Uterus (tissue), 4 donors: ENCODE results near the gene KLHL8. TPM values are rescaled to one million over a fixed set of nuclear protein-coding genes. Genes with fewer than 3 reads are reported as not detected.

Experiments
- DNase-seq, 2 donors: peaks; one replicate each; pipeline ENCODE4 v3.0.0-alpha.2; 2019 to 2020
- H3K27ac ChIP-seq, 2 donors: fragments of 200-600 bp; sonication (generic); 1 replicate in 1 of 2; 2 replicates in 1 of 2; pipeline ENCODE4 v1.5.1; 2016 to 2018
- H3K27me3 ChIP-seq, 2 donors: fragments of 200-600 bp; sonication (generic); one replicate each; pipeline ENCODE4 v1.5.1; 2018 to 2019; ENCODE audit warnings: control low read depth in 1 of 2
- H3K36me3 ChIP-seq, 2 donors: fragments of 200-600 bp; sonication (generic); one replicate each; pipeline ENCODE4 v1.5.1; 2019; ENCODE audit warnings: control low read depth in 1 of 2
- H3K4me1 ChIP-seq, 2 donors: fragments of 200-600 bp; sonication (generic); one replicate each; pipeline ENCODE4 v1.5.1; 2018 to 2019; ENCODE audit warnings: control low read depth in 1 of 2
- H3K4me3 ChIP-seq, 2 donors: fragments of 200-600 bp; sonication (generic); 1 replicate in 1 of 2; 2 replicates in 1 of 2; pipeline ENCODE4 v1.5.1; 2018 to 2019; ENCODE audit warnings: mild to moderate bottlenecking in 1 of 2
- H3K9me3 ChIP-seq, 2 donors: fragments of 200-600 bp; sonication (generic); one replicate each; pipeline ENCODE4 v1.5.1; 2019; ENCODE audit warnings: control low read depth in 1 of 2
- POLR2A ChIP-seq, 2 donors: fragments of 450-650 bp; IDR thresholded peaks; one replicate each; pipeline ENCODE4 v1.6.1; 2016; ENCODE audit warnings: antibody characterized with exemption in 2 of 2, mild to moderate bottlenecking in 1 of 2, moderate library complexity in 1 of 2
- intact Hi-C: fragments of 100-400 bp; cut with DNase I; formaldehyde crosslinking; loops from one replicate; pipeline ENCODE4 v1.15.1; 2023; ENCODE audit warnings: low total_unique reads
- total RNA-seq, 4 donors: library from RNA; depleted of rRNA in 3 of 4; stranded (reverse); fragments of >200 nt in 3 of 4; gene quantifications; one replicate each; pipeline versions ENCODE4 v1.1.0 to v1.2.4, GENCODE V29; 2014 to 2023
- TF ChIP-seq, protein P1 (sequence below), 4 experiments: fragments of 200-600 bp in 2 of 4; fragments of 450-650 bp in 2 of 4; sonication (generic) in 2 of 4; IDR thresholded peaks; one replicate each; pipeline ENCODE4 v1.5.1; 2016 to 2019; ENCODE audit warnings: antibody characterized with exemption in 4 of 4, mild to moderate bottlenecking in 2 of 4, moderate library complexity in 1 of 4
- donor health status: DM: yes; HTN: yes; CAD: no.

The KLHL8 gene
- total RNA-seq, 4 donors from 2014 or later, result 10.0 to 31.8 (median 24.5) TPM

DNA sequence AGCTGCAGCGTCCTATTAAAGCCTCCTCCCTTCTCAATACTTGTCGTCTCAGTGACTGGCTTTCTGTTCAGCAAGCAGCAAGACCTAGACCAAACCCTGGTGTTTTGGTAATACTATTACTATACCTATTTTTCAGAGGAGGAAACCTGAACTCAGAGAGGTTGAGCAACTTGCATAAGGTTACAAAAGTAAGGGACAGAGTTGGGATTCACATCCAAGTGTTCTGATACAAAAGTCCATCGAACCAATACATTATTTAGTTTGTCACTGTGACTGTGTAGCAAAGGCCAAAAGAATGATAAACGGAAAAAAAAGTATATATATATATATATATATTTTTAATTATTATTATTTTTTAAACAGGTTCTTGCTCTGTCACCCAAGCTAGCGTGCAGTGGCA lies 29.9 kb upstream of the KLHL8 start:
- intact Hi-C loops, result no loop called here
- Histone ChIP-seq H3K27ac (no peak overlapping the region), H3K27me3 (no peaks in the 10 kb centered on the region)

DNA sequence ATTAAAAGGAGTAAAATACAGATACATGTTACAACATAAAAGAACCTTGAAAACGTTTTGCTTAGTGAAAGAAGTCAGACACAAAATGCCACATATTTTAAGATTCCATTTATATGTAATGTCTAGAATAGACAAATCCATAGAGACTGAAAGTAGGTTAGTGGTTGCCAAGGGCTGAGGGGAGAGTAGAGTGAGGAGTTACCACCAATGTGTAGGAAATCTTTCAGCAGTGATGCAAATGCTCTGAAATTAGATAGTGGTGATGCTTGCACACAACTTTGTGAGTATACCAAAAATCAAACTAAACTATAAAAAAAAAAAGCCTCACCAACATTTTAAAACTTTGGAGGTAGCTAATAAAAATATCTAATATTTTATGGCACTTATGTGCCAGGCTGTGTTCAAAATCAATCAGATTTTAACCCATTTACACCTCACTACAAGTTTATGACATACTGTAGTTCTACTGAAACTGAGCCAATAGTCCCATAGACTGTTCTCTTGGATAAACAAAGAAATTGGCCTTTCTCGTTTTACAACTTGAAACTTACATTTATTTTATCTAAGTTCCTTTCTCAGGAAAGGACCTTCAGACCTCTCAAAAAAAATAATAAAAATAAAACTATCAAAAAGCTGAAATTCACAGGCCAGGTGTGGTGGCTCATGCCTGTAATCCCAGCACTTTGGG lies 29.1 kb upstream of the KLHL8 start:
- DNase-seq, result no peak
- H3K36me3 ChIP-seq, result no peaks in the 10 kb centered on the region
- H3K4me1 ChIP-seq, result no peaks in the 10 kb centered on the region
- TF ChIP-seq, protein P1, sequence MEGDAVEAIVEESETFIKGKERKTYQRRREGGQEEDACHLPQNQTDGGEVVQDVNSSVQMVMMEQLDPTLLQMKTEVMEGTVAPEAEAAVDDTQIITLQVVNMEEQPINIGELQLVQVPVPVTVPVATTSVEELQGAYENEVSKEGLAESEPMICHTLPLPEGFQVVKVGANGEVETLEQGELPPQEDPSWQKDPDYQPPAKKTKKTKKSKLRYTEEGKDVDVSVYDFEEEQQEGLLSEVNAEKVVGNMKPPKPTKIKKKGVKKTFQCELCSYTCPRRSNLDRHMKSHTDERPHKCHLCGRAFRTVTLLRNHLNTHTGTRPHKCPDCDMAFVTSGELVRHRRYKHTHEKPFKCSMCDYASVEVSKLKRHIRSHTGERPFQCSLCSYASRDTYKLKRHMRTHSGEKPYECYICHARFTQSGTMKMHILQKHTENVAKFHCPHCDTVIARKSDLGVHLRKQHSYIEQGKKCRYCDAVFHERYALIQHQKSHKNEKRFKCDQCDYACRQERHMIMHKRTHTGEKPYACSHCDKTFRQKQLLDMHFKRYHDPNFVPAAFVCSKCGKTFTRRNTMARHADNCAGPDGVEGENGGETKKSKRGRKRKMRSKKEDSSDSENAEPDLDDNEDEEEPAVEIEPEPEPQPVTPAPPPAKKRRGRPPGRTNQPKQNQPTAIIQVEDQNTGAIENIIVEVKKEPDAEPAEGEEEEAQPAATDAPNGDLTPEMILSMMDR (IDR thresholded peaks at IDR 0.05), result no peak
- no peak for TF ChIP-seq POLR2A (IDR thresholded peaks at IDR 0.05)
- H3K4me3 ChIP-seq, result no peak overlapping the region
- no peaks in the 10 kb centered on the region for H3K9me3 ChIP-seq
- H3K27me3 ChIP-seq, result no peaks in the 10 kb centered on the region
- intact Hi-C loops, result no loop called here
- no peak overlapping the region for H3K27ac ChIP-seq

More for the DNA sequence above, 29.9 kb upstream of the KLHL8 start:
- H3K36me3 ChIP-seq, result no peaks in the 10 kb centered on the region
- H3K9me3 ChIP-seq, result no peaks in the 10 kb centered on the region
- no peaks in the 10 kb centered on the region for H3K4me1 ChIP-seq
- no peak overlapping the region for H3K4me3 ChIP-seq
- DNase-seq, result no peak
- no peak for TF ChIP-seq POLR2A (IDR thresholded peaks at IDR 0.05)
- TF ChIP-seq, protein P1 (IDR thresholded peaks at IDR 0.05), result no peak

DNA sequence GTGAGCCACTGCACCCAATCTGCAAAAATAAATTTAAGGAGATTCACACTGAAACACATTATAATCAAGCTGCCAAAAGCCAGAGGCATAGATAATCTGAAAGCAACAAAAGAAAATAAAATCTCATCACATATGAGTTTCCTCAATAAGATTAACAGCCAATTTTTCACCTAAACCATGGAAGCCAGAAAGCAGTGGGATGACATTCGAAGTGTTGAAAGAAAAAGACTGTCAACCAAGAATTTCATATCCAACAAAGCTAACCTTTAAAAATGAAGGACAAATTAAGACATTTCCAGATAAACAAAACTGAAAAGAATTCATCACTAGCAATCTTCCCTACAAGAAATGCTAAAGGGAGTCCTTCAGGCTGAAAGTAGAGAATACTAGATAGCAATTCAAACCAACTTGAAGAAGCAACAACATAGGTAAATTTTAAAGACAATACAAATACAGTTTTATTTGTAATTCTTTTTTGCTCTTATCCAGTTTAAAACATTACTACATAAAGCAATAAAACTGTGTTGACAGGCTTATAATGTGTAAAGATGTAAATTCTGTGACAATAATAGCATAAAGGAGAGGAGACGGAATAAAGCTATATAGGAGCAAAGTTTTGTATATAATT lies 23.1 kb upstream of the KLHL8 start:
- no peak for DNase-seq
- TF ChIP-seq, protein P1 (IDR thresholded peaks at IDR 0.05), result no peak
- no peak for TF ChIP-seq POLR2A (IDR thresholded peaks at IDR 0.05)
- Histone ChIP-seq H3K4me3 (no peak overlapping the region), H3K9me3 (peaks cover 0 to 15% of the 10 kb centered on the region in 2 donors), H3K27ac (no peak overlapping the region), H3K36me3 (no peaks in the 10 kb centered on the region), H3K27me3 (no peaks in the 10 kb centered on the region), H3K4me1 (peaks cover 0 to 8% of the 10 kb centered on the region in 2 donors)
- intact Hi-C loops, result no loop called here

DNA sequence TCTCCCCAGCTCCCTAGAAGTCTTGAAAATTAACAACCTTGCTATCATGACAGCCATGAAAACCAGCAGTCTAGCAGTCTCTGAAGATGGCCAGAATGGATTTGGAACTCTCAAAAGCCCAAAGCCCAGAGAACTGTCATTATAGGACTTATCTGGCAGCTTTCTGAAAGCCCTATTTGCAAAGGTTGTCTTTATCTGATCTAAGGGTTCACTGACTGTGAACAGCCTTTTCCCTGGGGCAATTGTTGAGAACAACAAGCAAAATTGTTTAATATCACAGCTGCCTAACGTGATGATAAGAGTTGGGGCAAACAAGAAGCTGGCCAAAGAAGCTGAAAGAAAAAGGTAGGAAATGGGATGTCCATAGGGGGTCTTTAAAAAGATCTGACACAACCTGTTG lies 20.9 kb upstream of the KLHL8 start:
- Histone ChIP-seq H3K9me3 (peaks cover 0 to 15% of the 10 kb centered on the region in 2 donors), H3K4me1 (peaks cover 0 to 8% of the 10 kb centered on the region in 2 donors), H3K27me3 (no peaks in the 10 kb centered on the region), H3K27ac (peak overlapping the region in 1 of 2 donors; percentile 87), H3K36me3 (no peaks in the 10 kb centered on the region), H3K4me3 (no peak overlapping the region)
- TF ChIP-seq POLR2A (IDR thresholded peaks at IDR 0.05), result no peak
- TF ChIP-seq, protein P1 (IDR thresholded peaks at IDR 0.05), result no peak
- DNase-seq, result no peak
- intact Hi-C loops, result no loop called here

DNA sequence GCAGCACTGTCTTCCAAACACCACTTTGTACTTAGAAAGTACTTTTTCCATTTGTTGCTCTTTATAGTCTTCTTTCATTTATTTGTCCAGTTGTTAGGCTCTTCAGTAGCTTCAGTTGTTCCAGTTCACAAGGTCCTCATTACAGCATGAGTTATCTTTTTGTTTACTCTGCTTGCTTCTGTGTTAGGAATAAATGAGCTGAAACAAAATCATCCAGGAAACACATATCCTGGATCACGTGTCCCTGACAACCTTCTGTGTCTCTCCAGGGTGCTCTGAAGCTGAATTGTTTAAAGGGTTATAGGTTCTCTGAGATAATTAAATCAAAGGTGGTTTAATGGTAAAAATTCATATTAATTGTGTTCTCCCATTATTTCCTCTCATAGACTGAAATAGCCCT lies 19.9 kb upstream of the KLHL8 start:
- no peak for TF ChIP-seq POLR2A (IDR thresholded peaks at IDR 0.05)
- TF ChIP-seq, protein P1 (IDR thresholded peaks at IDR 0.05), result no peak
- Histone ChIP-seq H3K9me3 (peaks cover 0 to 15% of the 10 kb centered on the region in 2 donors), H3K4me1 (peaks cover 0 to 8% of the 10 kb centered on the region in 2 donors), H3K27ac (peak overlapping the region; percentile 61 to 87), H3K27me3 (no peaks in the 10 kb centered on the region), H3K36me3 (no peaks in the 10 kb centered on the region), H3K4me3 (no peak overlapping the region)
- no peak for DNase-seq
- intact Hi-C loops, result no loop called here
